GM13977 (cell line): Measurements from ENCODE around the gene PLEKHF1.
A peak's percentile ranks its signal among the peaks of the same experiment; 100 is the strongest.

Source experiments
- DNase-seq: peaks from one replicate; pipeline ENCODE4 v3.0.0; 2012; ENCODE audit warnings: low spot score
- CTCF ChIP-seq: IDR thresholded peaks from 2 replicates; pipeline ENCODE4 v1.5.1; 2012; ENCODE audit warnings: mild to moderate bottlenecking, control low read depth; ENCODE audit not compliant: insufficient read depth; ENCODE audit errors: extremely low read depth, missing control alignments
- in situ Hi-C: fragments of 300-500 bp; cut with MboI; formaldehyde crosslinking; loops from one replicate; pipeline ENCODE4 v1.12.0; 2022; ENCODE audit warnings: low sequenced_read_pairs, low pct_unique_long_range_greater_than_20kb, mixed read lengths, inconsistent platforms; ENCODE audit not compliant: unreplicated experiment

PLEKHF1 gene

GRCh38 chr19:29694669-29695627 lies 29.7 kb downstream of the PLEKHF1 start:
- DNase-seq = peak; percentile 78
- in situ Hi-C loops = no loop called here

GRCh38 chr19:29695765-29696564 lies 30.7 kb downstream of the PLEKHF1 start:
- DNase-seq = no peak
- in situ Hi-C loops = no loop called here
- no peak for TF ChIP-seq CTCF

More at GRCh38 chr19:29694669-29695627, 29.7 kb downstream of the PLEKHF1 start:
- peak; percentile 93 for TF ChIP-seq CTCF

GRCh38 chr19:29696565-29696846 lies 31.2 kb downstream of the PLEKHF1 start:
- TF ChIP-seq CTCF = no peak
- in situ Hi-C loops = no loop called here
- no peak for DNase-seq

- TF ChIP-seq CTCF = no peak
- DNase-seq = no peak
- in situ Hi-C loops = no loop called here
Observed at GRCh38 chr19:29697523-29698261, 32.4 kb downstream of the PLEKHF1 start.

GRCh38 chr19:29699861-29700260 lies 34.6 kb downstream of the PLEKHF1 start:
- DNase-seq = no peak
- no peak for TF ChIP-seq CTCF
- in situ Hi-C loops = no loop called here

GRCh38 chr19:29700498-29700897 lies 35.2 kb downstream of the PLEKHF1 start:
- in situ Hi-C loops = no loop called here

More at GRCh38 chr19:29700498-29700897, 35.2 kb downstream of the PLEKHF1 start:
- no peak for TF ChIP-seq CTCF
- DNase-seq = no peak
